Stomach (tissue), 4 donors: ENCODE data around the gene SH2D3A.

Experiments used
- POLR2A ChIP-seq, 4 donors: fragments of 450-650 bp; IDR thresholded peaks; one replicate each; pipeline ENCODE4 v1.6.1; 2016; ENCODE audit warnings: antibody characterized with exemption in 4 of 4, control low read depth in 2 of 4, mild to moderate bottlenecking in 1 of 4, moderate library complexity in 1 of 4
- POLR2AphosphoS5 ChIP-seq, 3 donors: sonication (generic); formaldehyde crosslinking; IDR thresholded peaks; one replicate each; pipeline ENCODE4 v1.6.1; 2016; ENCODE audit warnings: antibody characterized with exemption in 3 of 3
- TF ChIP-seq, protein P1 (sequence below), 7 experiments: fragments of 450-650 bp in 4 of 7; fragments of 200-600 bp in 3 of 7; sonication (generic) in 3 of 7; IDR thresholded peaks; one replicate each; pipeline ENCODE4 v1.5.1; 2016 to 2019; ENCODE audit warnings: antibody characterized with exemption in 7 of 7, control low read depth in 2 of 7, mild to moderate bottlenecking in 1 of 7

DNA sequence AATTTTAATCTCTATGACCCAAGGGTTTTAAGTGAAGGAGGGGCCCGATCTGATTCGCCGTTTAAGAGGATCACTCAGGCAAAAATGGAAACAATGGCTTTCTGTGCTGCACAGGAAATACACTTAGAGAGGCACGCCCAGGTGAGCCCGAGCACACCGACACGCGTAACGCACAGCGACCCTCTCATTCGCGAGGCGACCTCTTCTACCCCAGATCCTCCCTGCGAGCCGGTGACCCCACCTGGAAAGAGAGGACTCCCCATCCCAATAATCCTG lies 216 bp downstream of the SH2D3A start:
- TF ChIP-seq POLR2A (IDR thresholded peaks at IDR 0.05) (no peak), POLR2AphosphoS5 (IDR thresholded peaks at IDR 0.05) (no peak)
- TF ChIP-seq, protein P1, sequence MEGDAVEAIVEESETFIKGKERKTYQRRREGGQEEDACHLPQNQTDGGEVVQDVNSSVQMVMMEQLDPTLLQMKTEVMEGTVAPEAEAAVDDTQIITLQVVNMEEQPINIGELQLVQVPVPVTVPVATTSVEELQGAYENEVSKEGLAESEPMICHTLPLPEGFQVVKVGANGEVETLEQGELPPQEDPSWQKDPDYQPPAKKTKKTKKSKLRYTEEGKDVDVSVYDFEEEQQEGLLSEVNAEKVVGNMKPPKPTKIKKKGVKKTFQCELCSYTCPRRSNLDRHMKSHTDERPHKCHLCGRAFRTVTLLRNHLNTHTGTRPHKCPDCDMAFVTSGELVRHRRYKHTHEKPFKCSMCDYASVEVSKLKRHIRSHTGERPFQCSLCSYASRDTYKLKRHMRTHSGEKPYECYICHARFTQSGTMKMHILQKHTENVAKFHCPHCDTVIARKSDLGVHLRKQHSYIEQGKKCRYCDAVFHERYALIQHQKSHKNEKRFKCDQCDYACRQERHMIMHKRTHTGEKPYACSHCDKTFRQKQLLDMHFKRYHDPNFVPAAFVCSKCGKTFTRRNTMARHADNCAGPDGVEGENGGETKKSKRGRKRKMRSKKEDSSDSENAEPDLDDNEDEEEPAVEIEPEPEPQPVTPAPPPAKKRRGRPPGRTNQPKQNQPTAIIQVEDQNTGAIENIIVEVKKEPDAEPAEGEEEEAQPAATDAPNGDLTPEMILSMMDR (IDR thresholded peaks at IDR 0.05): no peak
